Transverse colon (tissue), 4 donors: ENCODE measurements around the gene ENPP3. TPM values are rescaled to one million over a fixed set of nuclear protein-coding genes. Genes with fewer than 3 reads are reported as not detected.
"Not testable (repeated sequence)": the region's sequence is repeated elsewhere in the genome, so short reads cannot be mapped to it uniquely, and the experiment has no call there.

Source experiments
- DNase-seq: peaks from one replicate; pipeline ENCODE4 v3.0.0-alpha.2; 2019
- H3K27ac ChIP-seq, 4 donors: fragments of 200-600 bp; sonication (generic); 2 replicates each; pipeline ENCODE4 v1.5.1; 2016 to 2018; ENCODE audit warnings: inconsistent platforms in 4 of 4
- H3K27me3 ChIP-seq: fragments of 200-600 bp; sonication (generic); 2 replicates; pipeline ENCODE4 v1.5.1; 2017; ENCODE audit warnings: inconsistent platforms
- H3K36me3 ChIP-seq, 4 donors: fragments of 200-600 bp; sonication (generic); 2 replicates each; pipeline ENCODE4 v1.5.1; 2017 to 2019; ENCODE audit warnings: inconsistent platforms in 4 of 4
- H3K4me1 ChIP-seq, 4 donors: fragments of 200-600 bp; sonication (generic); 2 replicates each; pipeline ENCODE4 v1.5.1; 2017 to 2020; ENCODE audit warnings: inconsistent platforms in 4 of 4
- H3K4me3 ChIP-seq, 4 donors: fragments of 200-600 bp; sonication (generic); 1 replicate in 1 of 4; 2 replicates in 3 of 4; pipeline versions ENCODE4 v1.5.1 to v1.6.1; 2017 to 2019; ENCODE audit warnings: inconsistent platforms in 4 of 4
- H3K9me3 ChIP-seq, 2 donors: fragments of 200-600 bp; sonication (generic); 2 replicates each; pipeline ENCODE4 v1.5.1; 2017 to 2019; ENCODE audit warnings: inconsistent platforms in 2 of 2
- CTCF ChIP-seq, 5 experiments: fragments of 200-600 bp in 3 of 5; fragments of 450-650 bp in 2 of 5; sonication (generic) in 3 of 5; IDR thresholded peaks; 1 replicate in 2 of 5; 2 replicates in 3 of 5; pipeline ENCODE4 v1.5.1; 2016 to 2017; ENCODE audit warnings: antibody characterized with exemption in 5 of 5, inconsistent platforms in 3 of 5, mild to moderate bottlenecking in 2 of 5, moderate library complexity in 1 of 5
- EP300 ChIP-seq: sonication (generic); formaldehyde crosslinking; IDR thresholded peaks from one replicate; pipeline ENCODE4 v1.6.1; 2017; ENCODE audit warnings: antibody characterized with exemption, low read depth
- POLR2A ChIP-seq: fragments of 450-650 bp; IDR thresholded peaks from one replicate; pipeline ENCODE4 v1.6.1; 2016; ENCODE audit warnings: antibody characterized with exemption, mild to moderate bottlenecking, moderate library complexity
- POLR2AphosphoS5 ChIP-seq, 3 donors: sonication (generic); formaldehyde crosslinking; IDR thresholded peaks; one replicate each; pipeline ENCODE4 v1.6.1; 2016; ENCODE audit warnings: antibody characterized with exemption in 3 of 3
- WGBS, 2 donors: methylation state at CpG; one replicate each; pipeline ENCODE4 v1.1.5; 2018; ENCODE audit warnings: low coverage in 1 of 2; 5-methylcytosine and 5-hydroxymethylcytosine counted together
- in situ Hi-C, 4 donors: fragments of 200-750 bp; cut with MboI; loops; one replicate each; pipeline versions ENCODE4 v1.15.0 to v1.15.1; 2017; ENCODE audit warnings: low sequenced_read_pairs in 3 of 4, low pct_ligation_motif_present in 1 of 4, low pct_unique_long_range_greater_than_20kb in 1 of 4
- intact Hi-C: fragments of 100-400 bp; cut with DNase I; formaldehyde crosslinking; loops from one replicate; pipeline ENCODE4 v1.15.1; 2023; ENCODE audit warnings: low total_unique reads
- total RNA-seq, 4 donors: library from RNA; depleted of rRNA; stranded (reverse); fragments of >200 nt; gene quantifications; one replicate each; pipeline ENCODE4 v1.1.0, GENCODE V29; 2016

The ENPP3 gene
- total RNA-seq, 4 donors from 2014 or later: 4.6 to 28.1 (median 20.6) TPM

- WGBS, 2 donors: 62 to 77% methylated on average over 6 to 7 of the region's 7 CpGs
- no peaks in the 10 kb centered on the region for H3K36me3 ChIP-seq
- peaks cover 0 to 7% (median 0%) of the 10 kb centered on the region in 4 donors for H3K4me1 ChIP-seq
- in situ Hi-C loops: no loop called here
- TF ChIP-seq POLR2AphosphoS5 (IDR thresholded peaks at IDR 0.05) (no peak), POLR2A (no peak), CTCF (IDR thresholded peaks at IDR 0.05) (no peak), EP300 (no peak)
- no peaks in the 10 kb centered on the region for H3K27me3 ChIP-seq
- intact Hi-C loops: no loop called here
- DNase-seq: no peak
- H3K9me3 ChIP-seq: no peaks in the 10 kb centered on the region
- no peak overlapping the region for H3K4me3 ChIP-seq
- H3K27ac ChIP-seq: no peak overlapping the region
Observed at GRCh38 chr6:131747821-131748353, 110.8 kb downstream of the ENPP3 start.

GRCh38 chr6:131749023-131749422, 111.9 kb downstream of the ENPP3 start:
- H3K9me3 ChIP-seq: no peaks in the 10 kb centered on the region
- 84 to 91% methylated on average over 7 of the region's 7 CpGs for WGBS, 2 donors
- intact Hi-C loops: no loop called here
- in situ Hi-C loops: no loop called here
- H3K27ac ChIP-seq: no peak overlapping the region
- peaks cover 0 to 7% (median 0%) of the 10 kb centered on the region in 4 donors for H3K4me1 ChIP-seq
- no peaks in the 10 kb centered on the region for H3K36me3 ChIP-seq
- no peaks in the 10 kb centered on the region for H3K27me3 ChIP-seq
- H3K4me3 ChIP-seq: no peak overlapping the region
- no peak for TF ChIP-seq POLR2A
- no peak for TF ChIP-seq POLR2AphosphoS5 (IDR thresholded peaks at IDR 0.05)
- no peak for TF ChIP-seq CTCF (IDR thresholded peaks at IDR 0.05)
- TF ChIP-seq EP300: no peak
- no peak for DNase-seq

- H3K4me1 ChIP-seq, in situ Hi-C loops, H3K27me3 ChIP-seq, H3K4me3 ChIP-seq, DNase-seq, intact Hi-C loops, H3K36me3 ChIP-seq, H3K27ac ChIP-seq, H3K9me3 ChIP-seq: not testable (repeated sequence)
- WGBS, 2 donors: 63 to 78% methylated on average over 6 to 10 of the region's 10 CpGs
Observed at GRCh38 chr6:131751012-131751715, 114.1 kb downstream of the ENPP3 start.

GRCh38 chr6:131754088-131754487, 117.0 kb downstream of the ENPP3 start:
- in situ Hi-C loops: no loop called here
- Histone ChIP-seq H3K27me3 (no peaks in the 10 kb centered on the region), H3K36me3 (no peaks in the 10 kb centered on the region), H3K4me1 (no peaks in the 10 kb centered on the region), H3K4me3 (no peak overlapping the region), H3K9me3 (no peaks in the 10 kb centered on the region), H3K27ac (no peak overlapping the region)
- DNase-seq: no peak
- no peak for TF ChIP-seq POLR2AphosphoS5 (IDR thresholded peaks at IDR 0.05)
- TF ChIP-seq CTCF (IDR thresholded peaks at IDR 0.05): no peak
- TF ChIP-seq EP300: no peak
- TF ChIP-seq POLR2A: no peak
- 69 to 70% methylated on average over 1 of the region's 1 CpG for WGBS, 2 donors
- intact Hi-C loops: no loop called here
